C4-2B (cell line): ENCODE data around the gene CFI.

Experiments used
- ZFX ChIP-seq: fragments of 450-650 bp; IDR thresholded peaks from 2 replicates; pipeline ENCODE4 v1.6.1; 2017
- TF ChIP-seq, protein P1 (sequence below): fragments of 450-650 bp; conservative IDR thresholded peaks from 2 replicates; pipeline ENCODE4 v1.5.1; 2017; ENCODE audit warnings: mild to moderate bottlenecking

DNA sequence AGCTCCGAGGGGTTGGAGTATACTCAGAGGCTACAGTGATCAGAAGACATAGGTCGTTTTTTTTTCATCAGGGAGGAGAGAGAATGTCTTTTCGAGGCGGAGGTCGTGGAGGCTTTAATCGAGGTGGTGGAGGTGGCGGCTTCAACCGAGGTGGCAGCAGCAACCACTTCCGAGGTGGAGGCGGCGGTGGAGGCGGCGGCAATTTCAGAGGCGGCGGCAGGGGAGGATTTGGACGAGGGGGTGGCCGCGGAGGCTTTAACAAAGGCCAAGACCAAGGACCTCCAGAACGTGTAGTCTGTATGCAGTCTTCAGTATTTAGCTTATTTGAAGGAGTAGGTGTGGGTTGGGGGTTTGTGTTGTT, 14.3 kb upstream of the CFI start:
- TF ChIP-seq, protein P1, sequence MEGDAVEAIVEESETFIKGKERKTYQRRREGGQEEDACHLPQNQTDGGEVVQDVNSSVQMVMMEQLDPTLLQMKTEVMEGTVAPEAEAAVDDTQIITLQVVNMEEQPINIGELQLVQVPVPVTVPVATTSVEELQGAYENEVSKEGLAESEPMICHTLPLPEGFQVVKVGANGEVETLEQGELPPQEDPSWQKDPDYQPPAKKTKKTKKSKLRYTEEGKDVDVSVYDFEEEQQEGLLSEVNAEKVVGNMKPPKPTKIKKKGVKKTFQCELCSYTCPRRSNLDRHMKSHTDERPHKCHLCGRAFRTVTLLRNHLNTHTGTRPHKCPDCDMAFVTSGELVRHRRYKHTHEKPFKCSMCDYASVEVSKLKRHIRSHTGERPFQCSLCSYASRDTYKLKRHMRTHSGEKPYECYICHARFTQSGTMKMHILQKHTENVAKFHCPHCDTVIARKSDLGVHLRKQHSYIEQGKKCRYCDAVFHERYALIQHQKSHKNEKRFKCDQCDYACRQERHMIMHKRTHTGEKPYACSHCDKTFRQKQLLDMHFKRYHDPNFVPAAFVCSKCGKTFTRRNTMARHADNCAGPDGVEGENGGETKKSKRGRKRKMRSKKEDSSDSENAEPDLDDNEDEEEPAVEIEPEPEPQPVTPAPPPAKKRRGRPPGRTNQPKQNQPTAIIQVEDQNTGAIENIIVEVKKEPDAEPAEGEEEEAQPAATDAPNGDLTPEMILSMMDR, result no peak
- TF ChIP-seq ZFX, result no peak
